Stimulated activated CD4-positive, alpha-beta T cell treated with anti-CD3 and anti-CD28 coated beads, Interleukin-1b, Interleukin-23, amount 100 ng/mL, for 1 hour (primary cell): ENCODE results near the gene CD2.

Experiments
- DNase-seq, 2 donors: peaks; one replicate each; pipeline ENCODE4 v3.0.0-alpha.2; 2020; ENCODE audit warnings: low read depth in 2 of 2

The CD2 gene

GRCh38 chr1:116777831-116778830, 23.9 kb downstream of the CD2 start:
- DNase-seq: no peak

- DNase-seq: no peak
Observed at GRCh38 chr1:116781034-116781433, 26.8 kb downstream of the CD2 start.

- DNase-seq: no peak
Observed at GRCh38 chr1:116785006-116785405, 30.8 kb downstream of the CD2 start.

GRCh38 chr1:116786049-116786448, 31.8 kb downstream of the CD2 start:
- no peak for DNase-seq

- no peak for DNase-seq
Observed at GRCh38 chr1:116791727-116792126, 37.5 kb downstream of the CD2 start.

- DNase-seq: no peak
Observed at GRCh38 chr1:116793357-116793935, 39.2 kb downstream of the CD2 start.

- DNase-seq: no peak
Observed at GRCh38 chr1:116794371-116794770, 40.1 kb downstream of the CD2 start.

GRCh38 chr1:116794804-116795481, 40.7 kb downstream of the CD2 start:
- no peak for DNase-seq

GRCh38 chr1:116795482-116795829, 41.2 kb downstream of the CD2 start:
- no peak for DNase-seq

- DNase-seq: no peak
Observed at GRCh38 chr1:116804736-116805135, 50.5 kb downstream of the CD2 start.

- DNase-seq: no peak
Observed at GRCh38 chr1:116805398-116805797, 51.2 kb downstream of the CD2 start.

GRCh38 chr1:116806245-116806644, 52.0 kb downstream of the CD2 start:
- peak in 1 of 2 donors; percentile 40 for DNase-seq

GRCh38 chr1:116806671-116807070, 52.4 kb downstream of the CD2 start:
- no peak for DNase-seq

- no peak for DNase-seq
Observed at GRCh38 chr1:116807394-116808199, 53.4 kb downstream of the CD2 start.

- DNase-seq: no peak
Observed at GRCh38 chr1:116808200-116808847, 54.1 kb downstream of the CD2 start.

GRCh38 chr1:116808848-116809508, 54.7 kb downstream of the CD2 start:
- no peak for DNase-seq

- no peak for DNase-seq
Observed at GRCh38 chr1:116811321-116811720, 57.1 kb downstream of the CD2 start.

- DNase-seq: no peak
Observed at GRCh38 chr1:116814926-116815723, 60.9 kb downstream of the CD2 start.

GRCh38 chr1:116817582-116818064, 63.4 kb downstream of the CD2 start:
- DNase-seq: peak; percentile 58 to 62
